KMS-11 (cell line): ENCODE results near the gene MAP2K1.
"Not testable (repeated sequence)": the region's sequence is repeated elsewhere in the genome, so short reads cannot be mapped to it uniquely, and the experiment has no call there.

ENCODE experiments used
- H2AFZ ChIP-seq: fragments of 200-600 bp; sonication (generic); 2 replicates; pipeline ENCODE4 v1.6.1; 2016; ENCODE audit warnings: antibody characterized with exemption, mixed run types, low read depth
- H3K27ac ChIP-seq: fragments of 200-600 bp; sonication (generic); 2 replicates; pipeline ENCODE4 v1.6.1; 2016; ENCODE audit warnings: mild to moderate bottlenecking, mixed run types
- H3K27me3 ChIP-seq: fragments of 200-600 bp; sonication (generic); 2 replicates; pipeline ENCODE4 v1.6.1; 2017; ENCODE audit warnings: mild to moderate bottlenecking, low read depth, mixed run types, moderate library complexity; ENCODE audit not compliant: insufficient read depth
- H3K36me3 ChIP-seq: fragments of 200-600 bp; sonication (generic); 2 replicates; pipeline ENCODE4 v1.6.1; 2017; ENCODE audit warnings: mild to moderate bottlenecking, mixed run types; ENCODE audit not compliant: insufficient read depth
- H3K4me1 ChIP-seq: fragments of 200-600 bp; sonication (generic); 2 replicates; pipeline ENCODE4 v1.6.1; 2016; ENCODE audit warnings: mild to moderate bottlenecking, low read depth, mixed run types; ENCODE audit not compliant: poor library complexity, severe bottlenecking
- H3K4me2 ChIP-seq: fragments of 200-600 bp; sonication (generic); 2 replicates; pipeline ENCODE4 v1.7.0; 2016; ENCODE audit warnings: mild to moderate bottlenecking, mixed run types
- H3K4me3 ChIP-seq: fragments of 200-600 bp; sonication (generic); IDR thresholded peaks from 2 replicates; pipeline ENCODE4 v1.6.1; 2017; ENCODE audit warnings: low read depth, low read length, mixed read lengths; ENCODE audit not compliant: insufficient read depth
- H3K79me2 ChIP-seq: fragments of 200-600 bp; sonication (generic); 2 replicates; pipeline ENCODE4 v1.6.1; 2016; ENCODE audit warnings: low read depth, mixed run types; ENCODE audit not compliant: insufficient read depth
- H3K9ac ChIP-seq: fragments of 200-600 bp; sonication (generic); 2 replicates; pipeline ENCODE4 v1.6.1; 2016; ENCODE audit warnings: mild to moderate bottlenecking, mixed run types
- H4K20me1 ChIP-seq: fragments of 200-600 bp; sonication (generic); 2 replicates; pipeline ENCODE4 v1.6.1; 2016; ENCODE audit warnings: mild to moderate bottlenecking, mixed run types; ENCODE audit not compliant: insufficient read depth
- TF ChIP-seq, protein P1 (sequence below): fragments of 200-600 bp; sonication (generic); conservative IDR thresholded peaks from 2 replicates; pipeline ENCODE4 v1.6.1; 2017; ENCODE audit warnings: low read depth, mild to moderate bottlenecking, antibody characterized with exemption, low read length, moderate library complexity, mixed read lengths

MAP2K1 gene

DNA sequence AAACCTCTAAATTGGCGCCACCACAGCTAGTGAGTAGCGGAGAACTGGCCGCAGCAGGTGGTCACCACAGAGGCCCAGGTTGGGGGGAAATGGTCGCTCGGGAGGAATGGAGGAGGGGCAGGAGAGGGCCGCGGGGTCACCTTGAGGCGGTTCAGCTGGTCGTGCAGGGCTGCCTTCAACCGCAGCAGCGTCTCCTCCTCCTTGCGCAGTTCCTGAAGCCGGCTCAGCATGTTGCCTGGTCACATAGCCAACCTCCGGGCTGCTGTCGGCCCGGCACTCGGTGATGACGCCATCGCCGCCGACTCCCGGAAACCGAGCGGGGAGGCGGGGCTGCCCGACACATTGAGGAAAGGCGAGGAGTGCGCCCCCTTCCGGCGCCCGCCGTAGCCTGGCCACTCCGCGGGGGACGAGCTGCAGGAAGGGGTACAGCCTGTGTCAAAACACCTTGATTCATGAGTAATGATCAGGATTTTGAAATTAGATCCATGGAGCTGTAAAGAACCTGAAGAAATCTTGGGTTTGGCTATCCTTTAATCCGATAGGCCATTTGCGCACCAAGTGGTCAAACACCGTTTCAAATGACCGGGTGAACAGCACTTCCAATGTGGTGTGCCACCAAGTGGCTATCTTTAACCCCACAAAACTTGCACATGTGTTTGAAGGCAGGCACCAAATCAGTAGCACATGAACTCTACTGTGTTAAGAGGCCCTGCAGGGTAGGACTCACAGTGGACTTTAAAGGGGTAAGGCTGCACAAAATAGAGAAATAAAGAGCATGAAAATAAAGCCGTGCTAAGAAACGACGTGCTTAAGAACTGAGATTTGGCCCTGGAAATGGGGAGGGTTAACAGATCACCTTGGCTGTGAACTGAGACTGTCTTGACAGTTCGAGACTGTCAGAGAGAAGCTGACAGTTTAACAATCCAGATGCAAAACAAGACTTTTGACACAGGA lies 111.1 kb downstream of the MAP2K1 start, which contains the start of gene SNAPC5:
TSS of gene SNAPC5 (minus strand) at position 261 of the 954 bp plus-strand sequence. CDS start at position 230, 31 bp downstream.
- Histone ChIP-seq H3K4me1 (peaks cover 64% of the 10 kb centered on the region), H3K9ac (peak within 1 kb of the TSS; percentile 96), H3K27ac (peak within 1 kb of the TSS; percentile 96), H3K4me3 (no peak within 1 kb of the TSS), H3K27me3 (no peaks in the 10 kb centered on the region), H3K36me3 (peaks cover 32% of the 10 kb centered on the region), H3K79me2 (peaks cover 53% of the 10 kb centered on the region), H2AFZ (peak within 1 kb of the TSS; percentile 50; the same call in 1 of the 2 replicates), H4K20me1 (peaks cover 13% of the 10 kb centered on the region), H3K4me2 (peak within 1 kb of the TSS; percentile 94)
- TF ChIP-seq, protein P1, sequence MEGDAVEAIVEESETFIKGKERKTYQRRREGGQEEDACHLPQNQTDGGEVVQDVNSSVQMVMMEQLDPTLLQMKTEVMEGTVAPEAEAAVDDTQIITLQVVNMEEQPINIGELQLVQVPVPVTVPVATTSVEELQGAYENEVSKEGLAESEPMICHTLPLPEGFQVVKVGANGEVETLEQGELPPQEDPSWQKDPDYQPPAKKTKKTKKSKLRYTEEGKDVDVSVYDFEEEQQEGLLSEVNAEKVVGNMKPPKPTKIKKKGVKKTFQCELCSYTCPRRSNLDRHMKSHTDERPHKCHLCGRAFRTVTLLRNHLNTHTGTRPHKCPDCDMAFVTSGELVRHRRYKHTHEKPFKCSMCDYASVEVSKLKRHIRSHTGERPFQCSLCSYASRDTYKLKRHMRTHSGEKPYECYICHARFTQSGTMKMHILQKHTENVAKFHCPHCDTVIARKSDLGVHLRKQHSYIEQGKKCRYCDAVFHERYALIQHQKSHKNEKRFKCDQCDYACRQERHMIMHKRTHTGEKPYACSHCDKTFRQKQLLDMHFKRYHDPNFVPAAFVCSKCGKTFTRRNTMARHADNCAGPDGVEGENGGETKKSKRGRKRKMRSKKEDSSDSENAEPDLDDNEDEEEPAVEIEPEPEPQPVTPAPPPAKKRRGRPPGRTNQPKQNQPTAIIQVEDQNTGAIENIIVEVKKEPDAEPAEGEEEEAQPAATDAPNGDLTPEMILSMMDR, result peak; percentile 95

DNA sequence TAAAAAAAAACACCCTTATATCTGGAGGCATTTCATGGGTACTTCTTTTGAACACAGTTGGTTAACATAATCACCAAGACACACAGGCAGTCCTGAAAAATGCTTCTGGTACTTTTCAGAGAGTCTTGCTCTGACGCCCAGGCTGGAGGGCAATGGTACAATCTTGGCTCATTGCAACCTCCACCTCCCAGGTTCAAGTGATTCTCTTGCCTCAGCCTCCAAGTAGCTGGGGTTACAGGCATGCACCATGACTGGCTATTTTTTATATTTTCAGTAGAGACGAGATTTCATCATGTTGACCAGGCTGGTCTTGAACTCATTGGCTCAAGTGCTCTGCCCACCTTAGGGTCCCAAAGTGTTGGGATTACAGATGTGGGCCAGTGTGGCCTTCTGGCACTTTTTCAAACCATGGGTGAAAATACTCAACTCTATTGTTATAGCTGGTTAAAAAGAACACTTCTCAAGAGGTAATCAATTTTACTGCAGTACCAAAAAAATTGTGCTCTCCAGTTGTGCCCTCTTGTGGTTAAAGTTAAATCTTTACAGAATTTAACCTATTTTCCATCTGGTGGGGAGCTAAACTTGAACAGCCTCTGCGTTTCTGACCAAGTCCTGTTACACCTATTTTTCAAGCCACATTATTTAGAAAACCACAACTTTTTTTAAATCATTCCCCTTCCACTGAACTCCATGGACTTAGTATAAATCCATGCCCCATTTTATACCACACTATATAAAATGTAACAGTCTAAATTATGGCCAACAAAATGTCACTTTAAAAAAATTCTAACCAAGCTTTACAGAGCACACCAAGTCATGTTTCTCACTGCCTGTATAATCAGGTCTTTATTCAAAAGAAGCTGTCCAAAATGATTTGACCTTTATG lies 112.0 kb downstream of the MAP2K1 start:
- peaks cover 72% of the 10 kb centered on the region for H3K4me1 ChIP-seq
- H3K9ac ChIP-seq, result peak overlapping the region; percentile 96; the same call in 1 of the 2 replicates
- TF ChIP-seq, protein P1, result peak; percentile 55
- H2AFZ ChIP-seq, result no peak overlapping the region
- peaks cover 13% of the 10 kb centered on the region for H4K20me1 ChIP-seq
- peak overlapping the region; percentile 43; the same call in 1 of the 2 replicates for H3K4me2 ChIP-seq
- peaks cover 63% of the 10 kb centered on the region for H3K79me2 ChIP-seq
- no peaks in the 10 kb centered on the region for H3K27me3 ChIP-seq
- H3K4me3 ChIP-seq, result no peak overlapping the region
- H3K27ac ChIP-seq, result peak overlapping the region; percentile 96
- peaks cover 36% of the 10 kb centered on the region for H3K36me3 ChIP-seq

DNA sequence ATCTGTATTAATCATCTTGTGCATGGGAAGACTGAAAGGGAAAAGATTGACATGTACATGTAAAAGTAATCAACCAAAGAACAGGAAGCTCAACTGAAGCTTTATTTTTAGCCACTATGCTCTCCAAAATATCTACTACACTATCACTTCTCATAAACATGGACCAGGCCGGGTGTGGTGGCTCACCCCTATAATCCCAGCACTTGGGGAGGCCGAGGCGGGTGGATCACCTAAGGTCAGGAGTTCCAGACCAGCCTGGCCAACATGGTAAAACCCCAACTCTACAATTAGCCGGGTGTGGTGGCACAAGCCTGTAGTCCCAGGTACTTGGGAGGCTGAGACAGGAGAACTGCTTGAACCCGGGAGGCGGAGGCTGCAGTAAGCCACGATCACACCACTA lies 113.6 kb downstream of the MAP2K1 start:
- Histone ChIP-seq H3K4me1 (peaks cover 72% of the 10 kb centered on the region), H3K79me2 (peaks cover 72% of the 10 kb centered on the region), H3K27ac (peak overlapping the region; percentile 96; the same call in 1 of the 2 replicates), H3K36me3 (peaks cover 36% of the 10 kb centered on the region), H4K20me1 (peaks cover 13% of the 10 kb centered on the region)
- H3K9ac ChIP-seq, H3K27me3 ChIP-seq, H3K4me3 ChIP-seq, H3K4me2 ChIP-seq, H2AFZ ChIP-seq: not testable (repeated sequence)

DNA sequence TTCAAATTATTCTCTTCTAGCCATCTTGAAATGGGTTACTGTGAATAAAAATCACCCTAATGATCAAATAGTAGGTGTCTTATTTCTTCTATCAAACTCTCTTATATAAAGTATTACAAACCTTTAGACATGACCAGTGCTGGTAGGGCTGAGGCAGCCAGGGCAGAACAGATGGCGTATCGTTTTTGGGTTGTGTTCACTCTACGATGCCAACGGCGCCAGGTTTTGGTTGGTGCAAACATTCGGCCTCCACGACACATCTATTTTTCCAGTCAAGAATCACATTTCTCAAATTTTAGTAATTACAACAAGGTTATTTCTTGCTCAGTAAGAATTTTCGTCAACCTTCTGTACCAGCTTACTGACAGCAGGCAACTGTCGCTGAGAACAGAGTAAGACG lies 115.8 kb downstream of the MAP2K1 start:
- Histone ChIP-seq H3K4me1 (peaks cover 65% of the 10 kb centered on the region), H3K27me3 (no peaks in the 10 kb centered on the region), H3K4me3 (no peak overlapping the region), H3K79me2 (peaks cover 73% of the 10 kb centered on the region), H2AFZ (no peak overlapping the region), H3K9ac (peak overlapping the region; percentile 98; the same call in 1 of the 2 replicates), H4K20me1 (peaks cover 13% of the 10 kb centered on the region), H3K4me2 (peak overlapping the region; percentile 97), H3K36me3 (peaks cover 36% of the 10 kb centered on the region), H3K27ac (peak overlapping the region; percentile 96; the same call in 1 of the 2 replicates)
- TF ChIP-seq, protein P1, result no peak

DNA sequence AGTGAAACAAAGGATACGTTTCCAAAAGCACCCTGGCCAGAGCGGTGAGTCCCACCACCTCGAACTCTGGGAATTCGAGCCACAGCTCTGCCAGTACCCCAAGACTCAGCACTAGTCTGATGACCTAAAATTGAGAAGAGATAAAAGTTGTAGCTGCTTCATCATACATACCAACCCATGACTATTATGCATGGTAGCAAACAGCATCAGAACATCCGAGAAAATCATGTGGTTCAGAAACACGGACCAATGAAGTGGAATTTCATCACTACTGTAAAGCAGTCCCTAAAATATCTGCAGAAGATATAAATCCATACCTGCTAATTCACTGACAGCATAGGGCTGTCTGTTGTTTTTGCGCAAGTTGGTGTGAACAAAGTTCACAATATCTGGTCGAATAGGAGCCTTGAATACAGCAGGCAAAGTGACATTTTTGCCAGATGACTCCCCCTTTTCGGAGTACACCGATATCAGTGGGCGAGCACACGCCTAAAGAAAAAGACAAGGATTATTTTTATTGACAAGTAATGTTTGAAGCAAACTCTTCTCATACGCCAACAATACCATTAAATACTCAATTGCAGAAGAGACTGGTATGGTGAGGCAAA lies 116.4 kb downstream of the MAP2K1 start:
- not testable (repeated sequence) for H3K27me3 ChIP-seq, H2AFZ ChIP-seq, H3K4me3 ChIP-seq
- Histone ChIP-seq H3K9ac (peak overlapping the region; percentile 98), H3K4me1 (peaks cover 61% of the 10 kb centered on the region), H3K27ac (peak overlapping the region; percentile 96), H4K20me1 (peaks cover 13% of the 10 kb centered on the region), H3K36me3 (peaks cover 36% of the 10 kb centered on the region), H3K79me2 (peaks cover 77% of the 10 kb centered on the region), H3K4me2 (peak overlapping the region; percentile 97)
